ENCODE results near the gene NXNL1.
"Not testable (repeated sequence)": the region's sequence is repeated elsewhere in the genome, so short reads cannot be mapped to it uniquely, and the experiment has no call there.

Gene NXNL1

GRCh38 chr19:17486545-17487240 lies 26.0 kb upstream of the NXNL1 start:
- DNase-seq (ENCODE audit: low read depth) = no peak

GRCh38 chr19:17484520-17485185 lies 23.9 kb upstream of the NXNL1 start:
- no peak for DNase-seq (ENCODE audit: low read depth)

GRCh38 chr19:17483605-17484002 lies 22.9 kb upstream of the NXNL1 start:
- DNase-seq (ENCODE audit: low read depth) = no peak

- DNase-seq (ENCODE audit: low read depth) = no peak
These were observed 22.3 kb upstream of the NXNL1 start for GRCh38 chr19:17482877-17483604.

GRCh38 chr19:17481986-17482385 lies 21.3 kb upstream of the NXNL1 start:
- DNase-seq (ENCODE audit: low read depth) = no peak

GRCh38 chr19:17479325-17479791 lies 18.6 kb upstream of the NXNL1 start:
- peak; percentile 76 for DNase-seq (ENCODE audit: low read depth)

- peak; percentile 62 for DNase-seq (ENCODE audit: low read depth)
These were observed 14.9 kb upstream of the NXNL1 start for GRCh38 chr19:17475541-17476115.

- not testable (repeated sequence) for DNase-seq (ENCODE audit: low read depth)
These were observed 14.3 kb upstream of the NXNL1 start for GRCh38 chr19:17475011-17475540.

- DNase-seq (ENCODE audit: low read depth) = peak; percentile 53
These were observed 12.3 kb upstream of the NXNL1 start for GRCh38 chr19:17473041-17473440.

GRCh38 chr19:17471410-17472125 lies 10.8 kb upstream of the NXNL1 start:
- DNase-seq (ENCODE audit: low read depth) = no peak

- DNase-seq (ENCODE audit: low read depth) = peak; percentile 99
These were observed 9.5 kb upstream of the NXNL1 start, which contains the start of gene SLC27A1 for GRCh38 chr19:17470068-17470841. Gene SLC27A1 (plus strand): TSS chr19:17470524. CDS start chr19:17470541, 17 bp downstream.

GRCh38 chr19:17469481-17470067 lies 8.8 kb upstream of the NXNL1 start:
- peak; percentile 97 for DNase-seq (ENCODE audit: low read depth)

GRCh38 chr19:17469092-17469480 lies 8.4 kb upstream of the NXNL1 start:
- DNase-seq (ENCODE audit: low read depth) = no peak

GRCh38 chr19:17468302-17469091 lies 7.8 kb upstream of the NXNL1 start:
- DNase-seq (ENCODE audit: low read depth) = peak; percentile 74

GRCh38 chr19:17467471-17468301 lies 7.0 kb upstream of the NXNL1 start:
- peak; percentile 46 for DNase-seq (ENCODE audit: low read depth)

- no peak for DNase-seq (ENCODE audit: low read depth)
These were observed 5.7 kb upstream of the NXNL1 start for GRCh38 chr19:17466487-17466850.

- no peak for DNase-seq (ENCODE audit: low read depth)
These were observed 1.8 kb downstream of the NXNL1 start for GRCh38 chr19:17458970-17459369.

- DNase-seq (ENCODE audit: low read depth) = no peak
These were observed 3.1 kb downstream of the NXNL1 start for GRCh38 chr19:17457616-17458015.

- no peak for DNase-seq (ENCODE audit: low read depth)
These were observed 4.6 kb downstream of the NXNL1 start for GRCh38 chr19:17456127-17456526.
